Measurements from ENCODE around the gene MGME1. TPM values are rescaled to one million over a fixed set of nuclear protein-coding genes. Genes with fewer than 3 reads are reported as not detected.
"Not testable (repeated sequence)": the region's sequence is repeated elsewhere in the genome, so short reads cannot be mapped to it uniquely, and the experiment has no call there.

The MGME1 gene
- polyA plus RNA-seq, 10 donors: 14.8 to 23.6 (median 19.5) TPM

- DNase-seq: peak in 1 of 3 donors; percentile 33
Observed at GRCh38 chr20:17958373-17959256, 10.2 kb upstream of the MGME1 start.

- DNase-seq: no peak
Observed at GRCh38 chr20:17959257-17959627, 9.6 kb upstream of the MGME1 start.

GRCh38 chr20:17960400-17960885 lies 8.4 kb upstream of the MGME1 start:
- not testable (repeated sequence) for DNase-seq

- DNase-seq: peak in 1 of 3 donors; percentile 76
Observed at GRCh38 chr20:17960927-17961586, 7.8 kb upstream of the MGME1 start.

GRCh38 chr20:17961587-17961940 lies 7.3 kb upstream of the MGME1 start:
- DNase-seq: peak in 1 of 3 donors; percentile 43

GRCh38 chr20:17963114-17963897 lies 5.5 kb upstream of the MGME1 start:
- DNase-seq: no peak

- DNase-seq: no peak
Observed at GRCh38 chr20:17964073-17964472, 4.7 kb upstream of the MGME1 start.

- DNase-seq: no peak
Observed at GRCh38 chr20:17964632-17965031, 4.2 kb upstream of the MGME1 start.

- peak in 1 of 3 donors; percentile 17 for DNase-seq
Observed at GRCh38 chr20:17965042-17965697, 3.6 kb upstream of the MGME1 start.

- DNase-seq: peak in 2 of 3 donors; percentile 41 to 69
Observed at GRCh38 chr20:17966432-17967310, 2.1 kb upstream of the MGME1 start.

- DNase-seq: no peak
Observed at GRCh38 chr20:17967521-17968365, 1.1 kb upstream of the MGME1 start.

- DNase-seq: peak in 1 of 3 donors; percentile 55
Observed at GRCh38 chr20:17969278-17969883, 563 bp downstream of the MGME1 start.

GRCh38 chr20:17969884-17970409 lies 1.1 kb downstream of the MGME1 start:
- DNase-seq: peak in 2 of 3 donors; percentile 38 to 72

GRCh38 chr20:17971300-17972013 lies 2.6 kb downstream of the MGME1 start:
- peak in 1 of 3 donors; percentile 58 for DNase-seq

- DNase-seq: no peak
Observed at GRCh38 chr20:17972121-17972520, 3.3 kb downstream of the MGME1 start.

- DNase-seq: no peak
Observed at GRCh38 chr20:17976305-17976704, 7.5 kb downstream of the MGME1 start.

GRCh38 chr20:17985388-17986018 lies 16.7 kb downstream of the MGME1 start:
- DNase-seq: no peak

- DNase-seq: no peak
Observed at GRCh38 chr20:17987988-17988387, 19.2 kb downstream of the MGME1 start.

Data from muscle of back (tissue), 11 donors.